ENCODE measurements around the gene AUNIP.

DNA sequence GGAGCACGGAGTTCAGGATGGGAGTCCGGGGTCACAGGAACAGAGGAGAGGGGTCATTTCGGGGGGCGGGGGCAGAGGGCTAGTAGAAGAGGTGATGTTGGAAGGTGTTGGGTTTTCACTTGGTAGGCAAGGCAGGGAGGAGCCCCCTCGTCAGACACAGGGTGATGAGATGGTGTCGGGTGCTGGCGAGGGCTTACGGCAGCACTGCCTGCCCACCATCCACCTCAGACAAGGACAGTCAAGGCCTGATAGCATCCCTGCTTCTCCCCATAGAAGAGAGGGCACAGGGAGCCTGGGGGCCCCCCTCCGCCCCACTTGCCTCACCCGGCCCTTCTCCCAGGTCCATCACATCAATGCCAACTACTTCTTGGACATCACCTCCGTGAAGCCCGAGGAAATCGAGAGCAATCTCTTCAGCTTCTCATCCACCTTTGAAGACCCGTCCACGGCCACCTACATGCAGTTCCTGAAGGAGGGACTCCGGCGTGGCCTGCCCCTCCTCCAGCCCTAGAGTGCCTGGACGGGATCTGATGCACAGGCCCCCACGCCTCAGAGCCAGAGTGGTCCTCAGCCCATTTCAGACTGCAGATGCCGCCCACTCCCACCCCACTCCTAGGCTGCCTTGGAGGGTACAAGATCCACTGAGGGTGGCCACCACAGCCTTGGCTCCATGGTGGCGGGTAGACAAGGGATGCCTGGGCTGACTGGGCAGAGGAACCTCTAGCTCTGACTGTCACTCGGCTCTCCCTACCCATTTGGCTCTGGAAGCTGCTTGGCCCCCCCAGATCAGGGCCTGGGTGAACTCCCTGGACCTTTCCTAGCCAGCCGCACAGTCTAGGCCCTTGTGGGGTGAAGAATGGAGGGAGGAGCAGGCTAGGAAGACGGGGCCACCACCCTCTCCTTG is 43.8 kb downstream of the AUNIP start:
- TF ChIP-seq GATA3 (IDR thresholded peaks at IDR 0.05; ENCODE audit: low read depth, low read length) (no peak), GATA2 (IDR thresholded peaks at IDR 0.05; ENCODE audit: low read depth, low read length) (no peak)
